Stomach (tissue), 9 donors: Measurements from ENCODE around the gene TIAL1. TPM values are rescaled to one million over a fixed set of nuclear protein-coding genes. Genes with fewer than 3 reads are reported as not detected.
"Not testable (repeated sequence)": the region's sequence is repeated elsewhere in the genome, so short reads cannot be mapped to it uniquely, and the experiment has no call there.

Experiments
- DNase-seq, 2 donors: peaks; one replicate each; pipeline versions ENCODE4 v3.0.0 to v3.0.0-alpha.2; 2013 to 2019
- H3K27ac ChIP-seq, 5 donors: fragments of 200-600 bp in 4 of 5; sonication (generic) in 4 of 5; one replicate each; pipeline ENCODE4 v1.5.1; 2013 to 2019; ENCODE audit warnings: mild to moderate bottlenecking in 1 of 5, moderate library complexity in 1 of 5
- H3K27me3 ChIP-seq, 3 donors: fragments of 200-600 bp; sonication (generic); one replicate each; pipeline ENCODE4 v1.5.1; 2017 to 2019; ENCODE audit warnings: mixed run types in 1 of 3
- H3K36me3 ChIP-seq, 4 donors: fragments of 200-600 bp; sonication (generic); 1 replicate in 3 of 4; 2 replicates in 1 of 4; pipeline ENCODE4 v1.5.1; 2016 to 2019
- H3K4me1 ChIP-seq, 4 donors: fragments of 200-600 bp; sonication (generic); one replicate each; pipeline ENCODE4 v1.5.1; 2016 to 2019
- H3K4me3 ChIP-seq, 4 donors: fragments of 200-600 bp; sonication (generic) in 3 of 4; one replicate each; pipeline ENCODE4 v1.5.1; 2016 to 2019; ENCODE audit warnings: mild to moderate bottlenecking in 1 of 4
- H3K9me3 ChIP-seq, 4 donors: fragments of 200-600 bp; sonication (generic); one replicate each; pipeline ENCODE4 v1.5.1; 2016 to 2019
- EP300 ChIP-seq: sonication (generic); formaldehyde crosslinking; IDR thresholded peaks from one replicate; pipeline ENCODE4 v1.6.1; 2017; ENCODE audit warnings: antibody characterized with exemption
- POLR2A ChIP-seq, 4 donors: fragments of 450-650 bp; IDR thresholded peaks; one replicate each; pipeline ENCODE4 v1.6.1; 2016; ENCODE audit warnings: antibody characterized with exemption in 4 of 4, control low read depth in 2 of 4, mild to moderate bottlenecking in 1 of 4, moderate library complexity in 1 of 4
- POLR2AphosphoS5 ChIP-seq, 3 donors: sonication (generic); formaldehyde crosslinking; IDR thresholded peaks; one replicate each; pipeline ENCODE4 v1.6.1; 2016; ENCODE audit warnings: antibody characterized with exemption in 3 of 3
- WGBS, 5 donors: extraction: QIAGEN DNeasy Blood & Tissue Kit in 3 of 5; methylation state at CpG; one replicate each; pipeline versions ENCODE4 v1.1.5 to v1.1.7; 2013 to 2018; 5-methylcytosine and 5-hydroxymethylcytosine counted together
- intact Hi-C: fragments of 100-400 bp; cut with DNase I; formaldehyde crosslinking; loops from one replicate; pipeline ENCODE4 v1.15.1; 2023; ENCODE audit warnings: low total_unique reads
- polyA plus RNA-seq, 3 donors: library from polyadenylated mRNA; stranded (reverse); fragments of 200-250 nt; gene quantifications; one replicate each; pipeline ENCODE4 v1.2.3, GENCODE V29; 2013
- total RNA-seq, 5 donors: library from RNA; depleted of rRNA; stranded (reverse); fragments of >200 nt; gene quantifications; one replicate each; pipeline versions ENCODE4 v1.1.0 to v1.2.3, GENCODE V29; 2014 to 2016
- TF ChIP-seq, protein P1 (sequence below), 7 experiments: fragments of 450-650 bp in 4 of 7; fragments of 200-600 bp in 3 of 7; sonication (generic) in 3 of 7; IDR thresholded peaks; one replicate each; pipeline ENCODE4 v1.5.1; 2016 to 2019; ENCODE audit warnings: antibody characterized with exemption in 7 of 7, control low read depth in 2 of 7, mild to moderate bottlenecking in 1 of 7
- donor health status: healthy with polysubstance abuse.
- donor health status: Bipolar disorder and iron deficiency.
- donor health status: healthy.

The TIAL1 gene
- total and polyA plus RNA-seq, 8 donors = 22.6 to 140 (median 43.7) TPM

DNA sequence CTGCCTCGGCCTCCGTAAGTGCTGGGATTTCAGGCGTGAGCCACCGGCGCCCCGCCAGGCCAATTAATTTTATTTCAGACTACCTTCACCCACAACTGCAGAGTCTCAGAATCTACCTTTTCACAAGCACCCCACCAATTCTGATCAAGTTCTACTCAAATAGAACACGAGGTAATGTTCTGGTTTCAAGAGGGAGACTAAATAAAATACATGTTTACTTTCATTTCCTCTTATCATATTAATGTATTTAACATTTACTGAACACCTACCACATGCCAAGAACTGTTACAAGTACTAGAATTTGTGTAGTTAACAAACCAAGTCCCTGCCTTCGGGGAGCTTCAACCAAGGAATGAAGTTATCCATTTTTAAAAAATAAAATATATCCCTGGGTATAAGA, 28.8 kb downstream of the TIAL1 start:
- no peak overlapping the region for H3K4me3 ChIP-seq
- H3K27me3 ChIP-seq = no peaks in the 10 kb centered on the region
- H3K4me1 ChIP-seq = peaks cover 0 to 24% (median 10%) of the 10 kb centered on the region in 4 donors
- H3K36me3 ChIP-seq = peaks cover 6 to 15% (median 13%) of the 10 kb centered on the region in 4 donors
- WGBS, 5 donors = 74 to 80% (median 75%) methylated on average over 8 of the region's 8 CpGs
- DNase-seq = no peak
- no peaks in the 10 kb centered on the region for H3K9me3 ChIP-seq
- H3K27ac ChIP-seq = no peak overlapping the region
- intact Hi-C loops = no loop called here
- TF ChIP-seq, protein P1, sequence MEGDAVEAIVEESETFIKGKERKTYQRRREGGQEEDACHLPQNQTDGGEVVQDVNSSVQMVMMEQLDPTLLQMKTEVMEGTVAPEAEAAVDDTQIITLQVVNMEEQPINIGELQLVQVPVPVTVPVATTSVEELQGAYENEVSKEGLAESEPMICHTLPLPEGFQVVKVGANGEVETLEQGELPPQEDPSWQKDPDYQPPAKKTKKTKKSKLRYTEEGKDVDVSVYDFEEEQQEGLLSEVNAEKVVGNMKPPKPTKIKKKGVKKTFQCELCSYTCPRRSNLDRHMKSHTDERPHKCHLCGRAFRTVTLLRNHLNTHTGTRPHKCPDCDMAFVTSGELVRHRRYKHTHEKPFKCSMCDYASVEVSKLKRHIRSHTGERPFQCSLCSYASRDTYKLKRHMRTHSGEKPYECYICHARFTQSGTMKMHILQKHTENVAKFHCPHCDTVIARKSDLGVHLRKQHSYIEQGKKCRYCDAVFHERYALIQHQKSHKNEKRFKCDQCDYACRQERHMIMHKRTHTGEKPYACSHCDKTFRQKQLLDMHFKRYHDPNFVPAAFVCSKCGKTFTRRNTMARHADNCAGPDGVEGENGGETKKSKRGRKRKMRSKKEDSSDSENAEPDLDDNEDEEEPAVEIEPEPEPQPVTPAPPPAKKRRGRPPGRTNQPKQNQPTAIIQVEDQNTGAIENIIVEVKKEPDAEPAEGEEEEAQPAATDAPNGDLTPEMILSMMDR (IDR thresholded peaks at IDR 0.05) = no peak

DNA sequence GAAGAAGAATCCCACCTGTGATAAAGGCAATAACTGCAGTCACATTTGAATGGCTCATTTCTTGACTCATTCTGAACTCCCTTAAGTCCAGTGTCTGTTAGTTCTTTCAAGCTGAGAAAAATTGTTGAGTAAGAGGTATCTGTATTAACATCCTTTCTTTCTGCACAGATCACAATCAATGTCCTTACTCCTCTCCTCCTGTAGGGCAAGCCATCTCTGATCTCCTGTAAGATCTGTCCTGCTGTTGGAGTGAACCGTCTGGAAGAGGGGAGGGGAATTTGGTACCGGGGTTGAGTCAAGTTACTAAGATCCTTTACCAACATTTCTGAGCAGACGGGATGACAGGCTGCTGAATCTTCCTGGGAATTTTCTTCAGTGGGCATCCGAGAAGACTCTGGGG, 34.7 kb downstream of the TIAL1 start:
- 85 to 97% (median 93%) methylated on average over 4 of the region's 4 CpGs for whole genome bisulfite sequencing, 5 donors
- intact Hi-C loops = no loop called here
- no peak for DNase-seq
- no peaks in the 10 kb centered on the region for H3K27me3 ChIP-seq
- no peaks in the 10 kb centered on the region for H3K4me1 ChIP-seq
- no peak overlapping the region for H3K27ac ChIP-seq
- no peaks in the 10 kb centered on the region for H3K9me3 ChIP-seq
- H3K4me3 ChIP-seq = no peak overlapping the region
- no peak for TF ChIP-seq EP300
- no peak for TF ChIP-seq POLR2AphosphoS5 (IDR thresholded peaks at IDR 0.05)
- no peaks in the 10 kb centered on the region for H3K36me3 ChIP-seq

DNA sequence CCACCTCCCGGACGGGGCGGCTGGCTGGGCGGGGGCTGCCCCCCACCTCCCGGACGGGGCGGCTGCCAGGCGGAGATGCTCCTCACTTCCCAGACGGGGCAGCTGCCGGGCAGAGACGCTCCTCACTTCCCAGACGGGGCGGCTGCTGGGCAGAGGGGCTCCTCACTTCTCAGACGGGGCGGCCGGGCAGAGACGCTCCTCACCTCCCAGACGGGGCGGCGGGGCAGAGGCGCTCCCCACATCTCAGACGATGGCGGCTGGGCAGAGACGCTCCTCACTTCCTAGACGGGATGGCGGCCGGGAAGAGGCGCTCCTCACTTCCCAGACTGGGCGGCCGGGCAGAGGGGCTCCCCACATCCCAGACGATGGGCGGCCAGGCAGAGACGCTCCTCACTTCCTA, 37.3 kb downstream of the TIAL1 start:
- H3K9me3 ChIP-seq, DNase-seq, H3K4me1 ChIP-seq, H3K36me3 ChIP-seq, intact Hi-C loops, H3K27ac ChIP-seq, H3K27me3 ChIP-seq, H3K4me3 ChIP-seq: not testable (repeated sequence)
- WGBS, 5 donors = 91 to 98% (median 95%) methylated on average over 24 to 33 of the region's 33 CpGs; no CpG with 5 or more reads in 1 of the 5 donors

DNA sequence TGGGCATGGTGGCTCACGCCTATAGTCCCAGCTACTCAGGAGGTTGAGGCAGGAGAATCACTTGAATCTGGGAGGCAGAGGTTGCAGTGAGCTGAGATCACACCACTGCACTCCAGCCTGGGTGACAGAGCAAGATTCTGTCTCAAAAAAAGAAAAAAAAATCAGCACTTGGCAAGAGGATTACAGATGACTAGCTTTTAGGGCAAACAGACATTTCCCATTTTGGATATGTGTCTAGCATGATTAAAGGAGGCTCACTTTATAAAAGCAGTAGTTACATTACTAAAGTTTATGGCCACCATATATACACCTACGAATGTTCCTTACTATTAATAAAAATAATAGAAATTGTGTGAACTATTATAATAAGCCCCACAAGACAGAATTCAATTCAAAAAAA, 40.7 kb downstream of the TIAL1 start:
- intact Hi-C loops, H3K27ac ChIP-seq, H3K27me3 ChIP-seq, H3K36me3 ChIP-seq, H3K9me3 ChIP-seq, H3K4me1 ChIP-seq, H3K4me3 ChIP-seq, DNase-seq: not testable (repeated sequence)
- WGBS, 5 donors = 92 to 96% (median 93%) methylated on average over 2 of the region's 2 CpGs

DNA sequence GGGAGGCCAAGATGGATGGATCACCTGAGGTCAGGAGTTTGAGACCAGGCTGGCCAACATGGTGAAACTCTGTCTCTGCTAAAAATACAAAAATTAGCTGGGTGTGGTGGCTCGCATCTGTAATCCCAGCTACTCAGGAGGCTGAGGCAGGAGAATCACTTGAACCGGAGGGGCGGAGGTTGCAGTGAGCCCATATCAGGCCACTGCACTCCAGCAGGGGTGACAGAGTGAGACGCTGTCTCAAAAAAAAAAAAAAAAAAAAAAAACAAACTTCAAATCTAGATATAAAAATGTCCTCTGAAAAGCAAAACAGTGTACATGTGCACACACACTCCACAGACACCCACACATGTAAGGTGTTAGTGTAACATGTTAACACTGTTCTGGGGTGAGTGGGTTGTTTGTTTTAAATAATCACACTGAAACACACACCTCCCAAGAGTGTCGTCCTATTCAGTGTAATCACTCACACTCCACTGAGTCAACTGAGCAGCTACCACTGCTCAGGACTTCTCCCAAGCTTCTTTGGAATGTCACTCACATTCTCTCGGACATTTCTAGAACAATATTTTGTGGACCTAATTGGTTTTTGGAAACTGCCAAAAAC, 41.5 kb downstream of the TIAL1 start:
- TF ChIP-seq EP300 (no peak), POLR2A (IDR thresholded peaks at IDR 0.05) (no peak), POLR2AphosphoS5 (IDR thresholded peaks at IDR 0.05) (no peak)
- TF ChIP-seq, protein P1 (IDR thresholded peaks at IDR 0.05) = no peak
- Histone ChIP-seq H3K4me3 (no peak overlapping the region), H3K36me3 (no peaks in the 10 kb centered on the region), H3K4me1 (no peaks in the 10 kb centered on the region), H3K27ac (no peak overlapping the region), H3K27me3 (no peaks in the 10 kb centered on the region), H3K9me3 (no peaks in the 10 kb centered on the region)
- WGBS, 5 donors = 86 to 91% (median 89%) methylated on average over 6 of the region's 6 CpGs
- no peak for DNase-seq
- intact Hi-C loops = no loop called here

DNA sequence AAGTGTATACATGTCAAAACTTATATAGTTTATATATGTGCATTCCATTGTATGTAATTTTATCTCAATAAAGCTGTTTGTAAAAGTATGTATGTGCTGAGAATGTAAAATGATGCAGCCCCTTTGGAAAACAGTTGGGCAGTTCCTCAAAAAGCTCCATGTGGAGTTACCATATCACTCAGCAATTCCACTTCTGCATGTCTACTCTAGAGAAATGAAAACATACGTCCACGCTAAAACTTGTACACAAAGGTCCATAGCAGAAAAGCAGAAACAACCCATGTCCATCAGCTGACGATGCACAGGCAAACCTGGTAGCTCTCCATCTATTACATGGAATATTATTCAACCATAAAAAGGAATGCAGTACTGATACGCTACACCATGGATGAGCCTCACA, 45.9 kb downstream of the TIAL1 start:
- Histone ChIP-seq H3K27ac (no peak overlapping the region), H3K36me3 (no peaks in the 10 kb centered on the region), H3K4me1 (no peaks in the 10 kb centered on the region), H3K27me3 (no peaks in the 10 kb centered on the region), H3K9me3 (no peaks in the 10 kb centered on the region), H3K4me3 (no peak overlapping the region)
- intact Hi-C loops = no loop called here
- TF ChIP-seq POLR2A (IDR thresholded peaks at IDR 0.05) = no peak
- TF ChIP-seq, protein P1 (IDR thresholded peaks at IDR 0.05) = no peak
- TF ChIP-seq POLR2AphosphoS5 (IDR thresholded peaks at IDR 0.05) = no peak
- TF ChIP-seq EP300 = no peak
- 80 to 92% (median 85%) methylated on average over 4 of the region's 4 CpGs for WGBS, 5 donors
- DNase-seq = no peak
